GM19238 (cell line): ENCODE results near the gene PTPRU.

Source experiments
- DNase-seq: peaks from one replicate; pipeline ENCODE4 v3.0.0; 2011; ENCODE audit warnings: low spot score; ENCODE audit not compliant: insufficient read length

Gene PTPRU

GRCh38 chr1:29361686-29362085 is 125.4 kb downstream of the PTPRU start:
- DNase-seq: no peak

GRCh38 chr1:29362116-29362515 is 125.8 kb downstream of the PTPRU start:
- DNase-seq: no peak

- DNase-seq: no peak
Measured at GRCh38 chr1:29362764-29363163, 126.4 kb downstream of the PTPRU start.

GRCh38 chr1:29363536-29363935 is 127.2 kb downstream of the PTPRU start:
- no peak for DNase-seq

- DNase-seq: no peak
Measured at GRCh38 chr1:29364101-29364678, 127.9 kb downstream of the PTPRU start.

- no peak for DNase-seq
Measured at GRCh38 chr1:29365906-29366670, 129.8 kb downstream of the PTPRU start.

GRCh38 chr1:29368936-29369932 is 132.9 kb downstream of the PTPRU start:
- no peak for DNase-seq

GRCh38 chr1:29370067-29370466 is 133.7 kb downstream of the PTPRU start:
- no peak for DNase-seq

- DNase-seq: no peak
Measured at GRCh38 chr1:29371332-29371731, 135.0 kb downstream of the PTPRU start.

- DNase-seq: no peak
Measured at GRCh38 chr1:29372108-29372507, 135.8 kb downstream of the PTPRU start.
